GM23338 (cell line): ENCODE measurements around the gene RASSF7. TPM values are rescaled to one million over a fixed set of nuclear protein-coding genes. Genes with fewer than 3 reads are reported as not detected.

Experiments
- ATAC-seq: fragments of 200-7000 bp; cut with Tn5 transposase; 3 replicates; pipeline ENCODE4 v1.9.1; 2020
- DNase-seq: peaks from one replicate; pipeline ENCODE4 v3.0.0-alpha.2; 2015; ENCODE audit warnings: low spot score
- H2AFZ ChIP-seq: fragments of 200-600 bp; sonication (generic); 2 replicates; pipeline ENCODE4 v1.8.0; 2016; ENCODE audit warnings: antibody characterized with exemption, mild to moderate bottlenecking, moderate library complexity
- H3F3A ChIP-seq: fragments of 200-600 bp; sonication (generic); replicated peaks from 2 replicates; pipeline ENCODE4 v1.8.0; 2017; ENCODE audit warnings: antibody characterized with exemption, mixed run types, low read depth
- H3K27ac ChIP-seq: fragments of 200-600 bp; sonication (generic); 2 replicates; pipeline ENCODE4 v1.6.1; 2016; ENCODE audit warnings: low read depth
- H3K27me3 ChIP-seq: fragments of 200-600 bp; sonication (generic); 2 replicates; pipeline ENCODE4 v1.8.0; 2016; ENCODE audit warnings: mild to moderate bottlenecking, mixed run types, moderate library complexity; ENCODE audit not compliant: insufficient read depth
- H3K36me3 ChIP-seq: fragments of 200-600 bp; sonication (generic); 2 replicates; pipeline ENCODE4 v1.8.0; 2016; ENCODE audit warnings: mild to moderate bottlenecking; ENCODE audit not compliant: insufficient read depth
- H3K4me1 ChIP-seq: fragments of 200-600 bp; sonication (generic); 2 replicates; pipeline ENCODE4 v1.8.0; 2016; ENCODE audit warnings: mild to moderate bottlenecking, moderate library complexity; ENCODE audit not compliant: insufficient read depth
- H3K4me2 ChIP-seq: fragments of 200-600 bp; sonication (generic); 2 replicates; pipeline ENCODE4 v1.7.1; 2017; ENCODE audit warnings: mixed run types
- H3K4me3 ChIP-seq: fragments of 200-600 bp; sonication (generic); 2 replicates; pipeline ENCODE4 v1.6.1; 2016; ENCODE audit warnings: mixed run types
- H3K79me2 ChIP-seq: fragments of 200-600 bp; sonication (generic); replicated peaks from 2 replicates; pipeline ENCODE4 v1.8.0; 2017; ENCODE audit warnings: mild to moderate bottlenecking; ENCODE audit not compliant: insufficient read depth
- H3K9me2 ChIP-seq: fragments of 200-600 bp; sonication (generic); 2 replicates; pipeline ENCODE4 v1.8.0; 2017; ENCODE audit not compliant: insufficient read depth
- H4K20me1 ChIP-seq: fragments of 200-600 bp; sonication (generic); replicated peaks from 2 replicates; pipeline ENCODE4 v1.8.0; 2017; ENCODE audit warnings: mild to moderate bottlenecking; ENCODE audit not compliant: insufficient read depth
- H3K27ac Mint-ChIP-seq: 2 replicates; pipeline ENCODE4 v1.8.0; 2020; ENCODE audit warnings: inconsistent platforms, mild to moderate bottlenecking, moderate library complexity, mixed read lengths
- H3K27me3 Mint-ChIP-seq: 3 replicates; pipeline ENCODE4 v1.8.0; 2022; ENCODE audit warnings: low read depth, mild to moderate bottlenecking, moderate library complexity, mixed read lengths, inconsistent platforms; ENCODE audit not compliant: insufficient read depth, poor library complexity
- H3K36me3 Mint-ChIP-seq: 3 replicates; pipeline ENCODE4 v1.8.0; 2021; ENCODE audit warnings: low read depth, mild to moderate bottlenecking, inconsistent platforms, moderate library complexity, mixed read lengths
- H3K4me1 Mint-ChIP-seq: 3 replicates; pipeline ENCODE4 v1.8.0; 2020; ENCODE audit warnings: mild to moderate bottlenecking, inconsistent platforms, mixed read lengths
- H3K4me3 Mint-ChIP-seq: 3 replicates; pipeline ENCODE4 v1.8.0; 2021; ENCODE audit warnings: moderate library complexity, mild to moderate bottlenecking, inconsistent platforms, mixed read lengths
- H3K9me3 Mint-ChIP-seq: 3 replicates; pipeline ENCODE4 v1.8.0; 2020; ENCODE audit warnings: moderate library complexity, mild to moderate bottlenecking, inconsistent platforms, mixed read lengths
- CREB1 ChIP-seq: fragments of 250-450 bp; sonication (Bioruptor Pico); IDR thresholded peaks from 2 replicates; pipeline ENCODE4 v1.5.0; 2020; ENCODE audit warnings: low read depth, mild to moderate bottlenecking, moderate library complexity
- EZH2 ChIP-seq: fragments of 200-600 bp; sonication (generic); IDR thresholded peaks from one replicate; pipeline ENCODE4 v1.8.0; 2017; ENCODE audit warnings: antibody characterized with exemption, mild to moderate bottlenecking, low read depth; ENCODE audit not compliant: unreplicated experiment
- EZH2phosphoT487 ChIP-seq: fragments of 200-600 bp; sonication (generic); IDR thresholded peaks from one replicate; pipeline ENCODE4 v1.8.1; 2018; ENCODE audit warnings: antibody characterized with exemption; ENCODE audit not compliant: unreplicated experiment
- JUNB ChIP-seq: IDR thresholded peaks from one replicate; pipeline ENCODE4 v1.6.1; 2016; ENCODE audit warnings: antibody characterized with exemption; ENCODE audit not compliant: unreplicated experiment
- NANOG ChIP-seq: IDR thresholded peaks from 2 replicates; pipeline ENCODE4 v1.6.1; 2016; ENCODE audit warnings: antibody characterized with exemption, borderline replicate concordance
- POLR2AphosphoS5 ChIP-seq: IDR thresholded peaks from 2 replicates; pipeline ENCODE4 v1.6.1; 2016; ENCODE audit warnings: antibody characterized with exemption, low read depth
- STAT1 ChIP-seq: IDR thresholded peaks from one replicate; pipeline ENCODE4 v1.6.1; 2016; ENCODE audit warnings: antibody characterized with exemption; ENCODE audit not compliant: unreplicated experiment
- ZNF114 ChIP-seq: fragments of 250-450 bp; sonication (Bioruptor Pico); IDR thresholded peaks from 2 replicates; pipeline ENCODE4 v1.5.0; 2020; ENCODE audit warnings: mild to moderate bottlenecking, moderate library complexity
- ZNF331 ChIP-seq: fragments of 250-450 bp; sonication (Bioruptor Pico); IDR thresholded peaks from 2 replicates; pipeline ENCODE4 v1.5.0; 2020; ENCODE audit warnings: low read depth, mild to moderate bottlenecking, moderate library complexity
- polyA plus RNA-seq: library from polyadenylated mRNA; unstranded; fragments of >200 nt; fragmentation: Nextera tagmentation; extraction: Ambion mirVana; gene quantifications from 2 replicates; pipeline ENCODE4 v1.2.1, GENCODE V29; 2016
- total RNA-seq: library from RNA; depleted of rRNA; stranded (reverse); fragments of >200 nt; shearing (Covaris generic); gene quantifications from 2 replicates; pipeline ENCODE4 v1.2.3, GENCODE V29; 2014
- TF ChIP-seq, protein P1 (sequence below): IDR thresholded peaks from one replicate; pipeline ENCODE4 v1.6.1; 2018; ENCODE audit warnings: antibody characterized with exemption; ENCODE audit not compliant: unreplicated experiment
- TF ChIP-seq, protein P2 (sequence below): fragments of 250-450 bp; sonication (Bioruptor Pico); IDR thresholded peaks from 2 replicates; pipeline ENCODE4 v1.5.0; 2020; ENCODE audit warnings: mild to moderate bottlenecking, moderate library complexity
- TF ChIP-seq, protein P3 (sequence below), 2 experiments: fragments of 200-600 bp in 1 of 2; sonication (generic) in 1 of 2; conservative IDR thresholded peaks; 2 replicates each; pipeline versions ENCODE4 v1.5.1 to v1.6.1; 2016 to 2017; ENCODE audit warnings: antibody characterized with exemption in 2 of 2, low read depth in 2 of 2, mild to moderate bottlenecking in 2 of 2, moderate library complexity in 1 of 2
- TF ChIP-seq, protein P4 (sequence below): IDR thresholded peaks from 2 replicates; pipeline ENCODE4 v1.6.1; 2016; ENCODE audit warnings: antibody characterized with exemption

Gene RASSF7
- total and polyA plus RNA-seq, 2 experiments from 2014 or later = 39.6 to 64.8 TPM

DNA sequence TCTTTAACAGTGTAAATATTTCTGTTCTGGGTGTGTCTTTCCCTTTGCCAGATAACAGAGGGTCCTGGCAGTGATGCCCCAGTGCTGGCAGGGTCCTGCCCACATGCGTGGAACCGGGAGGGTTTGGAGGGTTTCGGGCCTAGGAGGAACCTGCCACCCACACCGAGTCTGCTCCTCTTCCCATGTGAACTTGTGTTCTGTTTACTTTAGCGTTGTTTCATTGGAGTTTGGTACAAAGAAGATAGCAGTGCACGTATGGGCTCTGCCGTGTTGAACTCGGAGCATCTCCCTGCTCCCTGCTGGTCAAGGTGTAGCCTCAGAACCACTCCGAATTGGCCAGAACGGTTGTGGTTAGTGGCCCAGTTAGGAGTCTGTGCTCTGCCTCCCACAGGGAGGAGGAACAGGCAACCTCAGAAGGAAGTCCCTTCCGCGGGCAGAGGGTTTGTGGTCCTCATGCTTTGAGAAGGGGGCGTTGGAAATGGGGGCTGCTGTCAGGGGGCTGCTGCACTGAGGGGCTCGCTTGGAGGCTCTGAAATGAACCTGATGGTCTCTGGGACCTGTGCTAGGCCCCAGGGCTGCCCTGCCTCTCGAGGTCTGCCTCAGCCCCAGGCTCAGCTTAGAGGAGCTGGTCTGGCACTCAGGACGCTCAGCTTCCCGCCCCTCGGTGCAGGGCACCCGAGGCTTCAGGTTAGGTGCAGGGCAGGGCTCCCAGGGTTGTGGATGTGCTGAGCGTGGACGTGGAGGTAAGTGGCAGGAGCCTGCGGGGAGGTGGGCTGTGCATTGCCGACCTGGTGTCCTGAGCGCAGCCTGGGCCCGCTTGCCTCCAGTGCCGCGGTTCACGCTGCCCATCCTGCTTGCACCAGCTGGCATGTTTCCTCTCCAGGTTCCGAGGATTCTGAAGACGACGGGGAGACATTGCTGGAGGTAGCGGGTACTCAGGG is 25.9 kb downstream of the RASSF7 start:
- Histone ChIP-seq H3K27ac (no peak overlapping the region), H3K4me2 (no peak overlapping the region), H3K4me1 (no peaks in the 10 kb centered on the region), H3K4me3 (no peak overlapping the region), H3K79me2 (peaks cover 36% of the 10 kb centered on the region), H3F3A (peaks cover 13% of the 10 kb centered on the region), H4K20me1 (peaks cover 13% of the 10 kb centered on the region), H3K36me3 (peaks cover 21% of the 10 kb centered on the region; the same call in 1 of the 2 replicates), H3K27me3 (no peaks in the 10 kb centered on the region), H3K9me2 (no peaks in the 10 kb centered on the region), H2AFZ (no peak overlapping the region)
- ATAC-seq (no peak), DNase-seq (no peak)
- Mint-ChIP-seq H3K27me3 (peaks cover 13% of the 10 kb centered on the region), H3K27ac (no peak overlapping the region), H3K4me3 (no peak overlapping the region), H3K4me1 (no peaks in the 10 kb centered on the region; the same call in 2 of the 3 replicates), H3K9me3 (no peaks in the 10 kb centered on the region; the same call in 2 of the 3 replicates), H3K36me3 (peaks cover 60% of the 10 kb centered on the region)
- TF ChIP-seq, protein P1, sequence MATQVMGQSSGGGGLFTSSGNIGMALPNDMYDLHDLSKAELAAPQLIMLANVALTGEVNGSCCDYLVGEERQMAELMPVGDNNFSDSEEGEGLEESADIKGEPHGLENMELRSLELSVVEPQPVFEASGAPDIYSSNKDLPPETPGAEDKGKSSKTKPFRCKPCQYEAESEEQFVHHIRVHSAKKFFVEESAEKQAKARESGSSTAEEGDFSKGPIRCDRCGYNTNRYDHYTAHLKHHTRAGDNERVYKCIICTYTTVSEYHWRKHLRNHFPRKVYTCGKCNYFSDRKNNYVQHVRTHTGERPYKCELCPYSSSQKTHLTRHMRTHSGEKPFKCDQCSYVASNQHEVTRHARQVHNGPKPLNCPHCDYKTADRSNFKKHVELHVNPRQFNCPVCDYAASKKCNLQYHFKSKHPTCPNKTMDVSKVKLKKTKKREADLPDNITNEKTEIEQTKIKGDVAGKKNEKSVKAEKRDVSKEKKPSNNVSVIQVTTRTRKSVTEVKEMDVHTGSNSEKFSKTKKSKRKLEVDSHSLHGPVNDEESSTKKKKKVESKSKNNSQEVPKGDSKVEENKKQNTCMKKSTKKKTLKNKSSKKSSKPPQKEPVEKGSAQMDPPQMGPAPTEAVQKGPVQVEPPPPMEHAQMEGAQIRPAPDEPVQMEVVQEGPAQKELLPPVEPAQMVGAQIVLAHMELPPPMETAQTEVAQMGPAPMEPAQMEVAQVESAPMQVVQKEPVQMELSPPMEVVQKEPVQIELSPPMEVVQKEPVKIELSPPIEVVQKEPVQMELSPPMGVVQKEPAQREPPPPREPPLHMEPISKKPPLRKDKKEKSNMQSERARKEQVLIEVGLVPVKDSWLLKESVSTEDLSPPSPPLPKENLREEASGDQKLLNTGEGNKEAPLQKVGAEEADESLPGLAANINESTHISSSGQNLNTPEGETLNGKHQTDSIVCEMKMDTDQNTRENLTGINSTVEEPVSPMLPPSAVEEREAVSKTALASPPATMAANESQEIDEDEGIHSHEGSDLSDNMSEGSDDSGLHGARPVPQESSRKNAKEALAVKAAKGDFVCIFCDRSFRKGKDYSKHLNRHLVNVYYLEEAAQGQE = no peak
- TF ChIP-seq EZH2phosphoT487 (no peak), NANOG (no peak), ZNF331 (CRISPR knock-in tag) (no peak), CREB1 (CRISPR knock-in tag) (no peak), POLR2AphosphoS5 (no peak), STAT1 (no peak), EZH2 (no peak), ZNF114 (CRISPR knock-in tag) (no peak), JUNB (no peak)
- TF ChIP-seq, protein P2, sequence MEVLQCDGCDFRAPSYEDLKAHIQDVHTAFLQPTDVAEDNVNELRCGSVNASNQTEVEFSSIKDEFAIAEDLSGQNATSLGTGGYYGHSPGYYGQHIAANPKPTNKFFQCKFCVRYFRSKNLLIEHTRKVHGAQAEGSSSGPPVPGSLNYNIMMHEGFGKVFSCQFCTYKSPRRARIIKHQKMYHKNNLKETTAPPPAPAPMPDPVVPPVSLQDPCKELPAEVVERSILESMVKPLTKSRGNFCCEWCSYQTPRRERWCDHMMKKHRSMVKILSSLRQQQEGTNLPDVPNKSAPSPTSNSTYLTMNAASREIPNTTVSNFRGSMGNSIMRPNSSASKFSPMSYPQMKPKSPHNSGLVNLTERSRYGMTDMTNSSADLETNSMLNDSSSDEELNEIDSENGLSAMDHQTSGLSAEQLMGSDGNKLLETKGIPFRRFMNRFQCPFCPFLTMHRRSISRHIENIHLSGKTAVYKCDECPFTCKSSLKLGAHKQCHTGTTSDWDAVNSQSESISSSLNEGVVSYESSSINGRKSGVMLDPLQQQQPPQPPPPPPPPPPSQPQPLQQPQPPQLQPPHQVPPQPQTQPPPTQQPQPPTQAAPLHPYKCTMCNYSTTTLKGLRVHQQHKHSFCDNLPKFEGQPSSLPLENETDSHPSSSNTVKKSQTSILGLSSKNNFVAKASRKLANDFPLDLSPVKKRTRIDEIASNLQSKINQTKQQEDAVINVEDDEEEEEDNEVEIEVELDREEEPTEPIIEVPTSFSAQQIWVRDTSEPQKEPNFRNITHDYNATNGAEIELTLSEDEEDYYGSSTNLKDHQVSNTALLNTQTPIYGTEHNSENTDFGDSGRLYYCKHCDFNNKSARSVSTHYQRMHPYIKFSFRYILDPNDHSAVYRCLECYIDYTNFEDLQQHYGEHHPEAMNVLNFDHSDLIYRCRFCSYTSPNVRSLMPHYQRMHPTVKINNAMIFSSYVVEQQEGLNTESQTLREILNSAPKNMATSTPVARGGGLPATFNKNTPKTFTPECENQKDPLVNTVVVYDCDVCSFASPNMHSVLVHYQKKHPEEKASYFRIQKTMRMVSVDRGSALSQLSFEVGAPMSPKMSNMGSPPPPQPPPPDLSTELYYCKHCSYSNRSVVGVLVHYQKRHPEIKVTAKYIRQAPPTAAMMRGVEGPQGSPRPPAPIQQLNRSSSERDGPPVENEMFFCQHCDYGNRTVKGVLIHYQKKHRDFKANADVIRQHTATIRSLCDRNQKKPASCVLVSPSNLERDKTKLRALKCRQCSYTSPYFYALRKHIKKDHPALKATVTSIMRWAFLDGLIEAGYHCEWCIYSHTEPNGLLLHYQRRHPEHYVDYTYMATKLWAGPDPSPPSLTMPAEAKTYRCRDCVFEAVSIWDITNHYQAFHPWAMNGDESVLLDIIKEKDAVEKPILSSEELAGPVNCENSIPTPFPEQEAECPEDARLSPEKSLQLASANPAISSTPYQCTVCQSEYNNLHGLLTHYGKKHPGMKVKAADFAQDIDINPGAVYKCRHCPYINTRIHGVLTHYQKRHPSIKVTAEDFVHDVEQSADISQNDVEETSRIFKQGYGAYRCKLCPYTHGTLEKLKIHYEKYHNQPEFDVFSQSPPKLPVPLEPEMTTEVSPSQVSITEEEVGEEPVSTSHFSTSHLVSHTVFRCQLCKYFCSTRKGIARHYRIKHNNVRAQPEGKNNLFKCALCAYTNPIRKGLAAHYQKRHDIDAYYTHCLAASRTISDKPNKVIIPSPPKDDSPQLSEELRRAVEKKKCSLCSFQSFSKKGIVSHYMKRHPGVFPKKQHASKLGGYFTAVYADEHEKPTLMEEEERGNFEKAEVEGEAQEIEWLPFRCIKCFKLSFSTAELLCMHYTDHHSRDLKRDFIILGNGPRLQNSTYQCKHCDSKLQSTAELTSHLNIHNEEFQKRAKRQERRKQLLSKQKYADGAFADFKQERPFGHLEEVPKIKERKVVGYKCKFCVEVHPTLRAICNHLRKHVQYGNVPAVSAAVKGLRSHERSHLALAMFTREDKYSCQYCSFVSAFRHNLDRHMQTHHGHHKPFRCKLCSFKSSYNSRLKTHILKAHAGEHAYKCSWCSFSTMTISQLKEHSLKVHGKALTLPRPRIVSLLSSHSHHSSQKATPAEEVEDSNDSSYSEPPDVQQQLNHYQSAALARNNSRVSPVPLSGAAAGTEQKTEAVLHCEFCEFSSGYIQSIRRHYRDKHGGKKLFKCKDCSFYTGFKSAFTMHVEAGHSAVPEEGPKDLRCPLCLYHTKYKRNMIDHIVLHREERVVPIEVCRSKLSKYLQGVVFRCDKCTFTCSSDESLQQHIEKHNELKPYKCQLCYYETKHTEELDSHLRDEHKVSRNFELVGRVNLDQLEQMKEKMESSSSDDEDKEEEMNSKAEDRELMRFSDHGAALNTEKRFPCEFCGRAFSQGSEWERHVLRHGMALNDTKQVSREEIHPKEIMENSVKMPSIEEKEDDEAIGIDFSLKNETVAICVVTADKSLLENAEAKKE (CRISPR knock-in tag) = no peak
- TF ChIP-seq, protein P3, sequence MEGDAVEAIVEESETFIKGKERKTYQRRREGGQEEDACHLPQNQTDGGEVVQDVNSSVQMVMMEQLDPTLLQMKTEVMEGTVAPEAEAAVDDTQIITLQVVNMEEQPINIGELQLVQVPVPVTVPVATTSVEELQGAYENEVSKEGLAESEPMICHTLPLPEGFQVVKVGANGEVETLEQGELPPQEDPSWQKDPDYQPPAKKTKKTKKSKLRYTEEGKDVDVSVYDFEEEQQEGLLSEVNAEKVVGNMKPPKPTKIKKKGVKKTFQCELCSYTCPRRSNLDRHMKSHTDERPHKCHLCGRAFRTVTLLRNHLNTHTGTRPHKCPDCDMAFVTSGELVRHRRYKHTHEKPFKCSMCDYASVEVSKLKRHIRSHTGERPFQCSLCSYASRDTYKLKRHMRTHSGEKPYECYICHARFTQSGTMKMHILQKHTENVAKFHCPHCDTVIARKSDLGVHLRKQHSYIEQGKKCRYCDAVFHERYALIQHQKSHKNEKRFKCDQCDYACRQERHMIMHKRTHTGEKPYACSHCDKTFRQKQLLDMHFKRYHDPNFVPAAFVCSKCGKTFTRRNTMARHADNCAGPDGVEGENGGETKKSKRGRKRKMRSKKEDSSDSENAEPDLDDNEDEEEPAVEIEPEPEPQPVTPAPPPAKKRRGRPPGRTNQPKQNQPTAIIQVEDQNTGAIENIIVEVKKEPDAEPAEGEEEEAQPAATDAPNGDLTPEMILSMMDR (conservative IDR thresholded peaks at IDR 0.05; ENCODE audit: low read depth in 2 of 2) = no peak
- TF ChIP-seq, protein P4, sequence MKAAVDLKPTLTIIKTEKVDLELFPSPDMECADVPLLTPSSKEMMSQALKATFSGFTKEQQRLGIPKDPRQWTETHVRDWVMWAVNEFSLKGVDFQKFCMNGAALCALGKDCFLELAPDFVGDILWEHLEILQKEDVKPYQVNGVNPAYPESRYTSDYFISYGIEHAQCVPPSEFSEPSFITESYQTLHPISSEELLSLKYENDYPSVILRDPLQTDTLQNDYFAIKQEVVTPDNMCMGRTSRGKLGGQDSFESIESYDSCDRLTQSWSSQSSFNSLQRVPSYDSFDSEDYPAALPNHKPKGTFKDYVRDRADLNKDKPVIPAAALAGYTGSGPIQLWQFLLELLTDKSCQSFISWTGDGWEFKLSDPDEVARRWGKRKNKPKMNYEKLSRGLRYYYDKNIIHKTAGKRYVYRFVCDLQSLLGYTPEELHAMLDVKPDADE = no peak
